ENCODE data around the gene LCORL.
"Not testable (repeated sequence)": the region's sequence is repeated elsewhere in the genome, so short reads cannot be mapped to it uniquely, and the experiment has no call there.

LCORL gene

DNA sequence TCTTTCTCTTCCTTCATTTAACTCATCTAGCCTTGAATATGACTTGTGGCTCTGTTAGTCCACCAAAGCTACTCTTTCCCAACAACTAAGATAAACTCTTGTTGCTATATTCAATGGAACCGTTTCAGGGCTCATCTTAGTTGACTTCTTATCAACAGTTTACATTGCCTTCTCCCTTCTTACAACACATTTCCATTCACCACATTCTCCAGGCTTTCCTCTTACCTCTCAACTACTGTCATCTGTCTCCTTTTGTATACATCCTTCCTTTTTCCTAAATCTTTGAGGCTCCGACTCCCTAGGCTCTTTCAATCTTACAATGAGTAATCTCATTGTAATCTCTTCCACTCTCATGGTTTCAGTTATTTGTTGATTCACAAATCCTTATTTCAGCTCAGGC lies 152.2 kb downstream of the LCORL start:
- no peak for DNase-seq (ENCODE audit: low read depth)
- H3K4me3 ChIP-seq (replicated peaks; ENCODE audit: low read depth, low read length), result no peak overlapping the region
- TF ChIP-seq, protein P1, sequence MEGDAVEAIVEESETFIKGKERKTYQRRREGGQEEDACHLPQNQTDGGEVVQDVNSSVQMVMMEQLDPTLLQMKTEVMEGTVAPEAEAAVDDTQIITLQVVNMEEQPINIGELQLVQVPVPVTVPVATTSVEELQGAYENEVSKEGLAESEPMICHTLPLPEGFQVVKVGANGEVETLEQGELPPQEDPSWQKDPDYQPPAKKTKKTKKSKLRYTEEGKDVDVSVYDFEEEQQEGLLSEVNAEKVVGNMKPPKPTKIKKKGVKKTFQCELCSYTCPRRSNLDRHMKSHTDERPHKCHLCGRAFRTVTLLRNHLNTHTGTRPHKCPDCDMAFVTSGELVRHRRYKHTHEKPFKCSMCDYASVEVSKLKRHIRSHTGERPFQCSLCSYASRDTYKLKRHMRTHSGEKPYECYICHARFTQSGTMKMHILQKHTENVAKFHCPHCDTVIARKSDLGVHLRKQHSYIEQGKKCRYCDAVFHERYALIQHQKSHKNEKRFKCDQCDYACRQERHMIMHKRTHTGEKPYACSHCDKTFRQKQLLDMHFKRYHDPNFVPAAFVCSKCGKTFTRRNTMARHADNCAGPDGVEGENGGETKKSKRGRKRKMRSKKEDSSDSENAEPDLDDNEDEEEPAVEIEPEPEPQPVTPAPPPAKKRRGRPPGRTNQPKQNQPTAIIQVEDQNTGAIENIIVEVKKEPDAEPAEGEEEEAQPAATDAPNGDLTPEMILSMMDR (IDR thresholded peaks at IDR 0.05; ENCODE audit: low read length, missing control alignments), result no peak

DNA sequence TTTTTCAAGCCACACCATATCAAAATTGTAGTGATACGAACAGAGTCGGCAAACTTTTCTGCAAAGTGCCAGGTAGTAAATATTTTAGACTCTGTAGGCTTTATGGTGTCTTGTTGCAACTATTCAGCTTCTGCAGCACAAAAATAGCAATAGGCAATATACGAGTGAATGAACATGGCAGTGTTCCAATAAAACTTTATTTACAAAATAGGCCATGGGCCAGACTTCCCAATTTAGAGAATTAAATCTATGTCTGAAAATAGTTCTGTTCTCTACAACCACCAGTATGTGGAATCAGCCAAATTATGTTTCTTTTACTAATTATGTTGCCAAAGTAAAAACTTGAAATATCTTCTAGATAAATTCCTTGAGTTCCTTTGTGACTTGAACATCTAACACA lies 154.3 kb downstream of the LCORL start:
- TF ChIP-seq, protein P1 (IDR thresholded peaks at IDR 0.05; ENCODE audit: low read length, missing control alignments), result no peak
- no peak overlapping the region for H3K4me3 ChIP-seq (replicated peaks; ENCODE audit: low read depth, low read length)
- DNase-seq (ENCODE audit: low read depth), result no peak

- no peak overlapping the region for H3K4me3 ChIP-seq (replicated peaks; ENCODE audit: low read depth, low read length)
- TF ChIP-seq, protein P1 (IDR thresholded peaks at IDR 0.05; ENCODE audit: low read length, missing control alignments), result no peak
- no peak for DNase-seq (ENCODE audit: low read depth)
Observed at GRCh38 chr4:17866810-17867209, 154.7 kb downstream of the LCORL start.

GRCh38 chr4:17865866-17866363 lies 155.6 kb downstream of the LCORL start:
- TF ChIP-seq, protein P1 (IDR thresholded peaks at IDR 0.05; ENCODE audit: low read length, missing control alignments), result no peak
- no peak overlapping the region for H3K4me3 ChIP-seq (replicated peaks; ENCODE audit: low read depth, low read length)
- DNase-seq (ENCODE audit: low read depth), result no peak

GRCh38 chr4:17861906-17862305 lies 159.6 kb downstream of the LCORL start:
- H3K4me3 ChIP-seq (replicated peaks; ENCODE audit: low read depth, low read length); DNase-seq (ENCODE audit: low read depth): not testable (repeated sequence)

DNA sequence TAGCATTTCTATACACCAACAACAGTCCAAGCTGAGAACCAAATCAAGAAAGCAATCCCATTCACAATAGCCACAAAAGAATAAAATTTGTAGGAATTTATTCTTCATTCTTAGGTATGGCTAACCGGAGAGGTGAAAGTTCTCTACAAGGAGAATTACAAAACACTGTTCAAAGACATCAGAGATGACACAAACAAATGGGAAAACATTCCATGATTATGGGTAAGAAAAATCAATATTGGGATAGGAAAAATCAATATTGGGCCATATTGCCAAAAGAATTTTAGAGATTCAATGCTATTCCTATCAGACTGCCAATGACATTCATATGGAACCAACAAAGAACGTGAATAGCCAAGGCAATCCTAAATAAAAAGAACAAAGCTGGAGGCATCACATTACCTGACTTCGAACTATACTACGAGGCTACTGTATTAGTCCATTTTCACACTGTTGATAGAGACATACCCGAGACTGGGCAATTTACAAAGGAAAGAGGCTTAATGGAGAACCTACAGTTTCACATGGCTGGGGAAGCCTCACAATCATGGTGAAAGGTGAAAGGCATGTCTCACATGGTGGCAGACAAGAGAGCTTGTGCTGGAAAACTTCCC lies 161.7 kb downstream of the LCORL start:
- TF ChIP-seq, protein P1 (IDR thresholded peaks at IDR 0.05; ENCODE audit: low read length, missing control alignments), result no peak
- DNase-seq (ENCODE audit: low read depth), result no peak
- H3K4me3 ChIP-seq (replicated peaks; ENCODE audit: low read depth, low read length), result no peak overlapping the region

DNA sequence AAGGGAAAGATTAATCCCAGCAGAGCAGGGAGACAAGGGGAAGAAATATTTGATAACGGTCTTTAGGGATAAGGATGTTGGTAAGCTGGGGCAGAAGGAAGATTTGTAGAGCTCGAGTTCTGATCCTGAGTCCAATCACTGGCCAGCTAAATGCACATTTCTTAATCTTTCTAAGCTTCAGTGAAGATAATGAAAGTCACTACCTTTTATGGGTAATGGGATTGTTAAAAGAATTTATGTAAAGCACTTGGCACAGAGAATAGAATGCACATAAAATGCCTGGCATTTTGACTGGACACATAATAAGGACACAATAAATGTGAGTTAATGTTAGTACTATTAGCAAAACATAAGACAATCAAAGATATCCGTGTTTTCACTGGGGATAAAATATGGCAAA lies 167.5 kb downstream of the LCORL start:
- no peak for DNase-seq (ENCODE audit: low read depth)
- H3K4me3 ChIP-seq (replicated peaks; ENCODE audit: low read depth, low read length), result no peak overlapping the region
- TF ChIP-seq, protein P1 (IDR thresholded peaks at IDR 0.05; ENCODE audit: low read length, missing control alignments), result no peak

All from fibroblast of pulmonary artery (primary cell).